Gastroesophageal sphincter (tissue), 3 donors: ENCODE data around the gene CAPNS1.
"Not testable (repeated sequence)": the region's sequence is repeated elsewhere in the genome, so short reads cannot be mapped to it uniquely, and the experiment has no call there.

Source experiments
- CTCF ChIP-seq, 4 experiments: fragments of 200-600 bp in 2 of 4; fragments of 450-650 bp in 2 of 4; sonication (generic) in 1 of 4; IDR thresholded peaks; one replicate each; pipeline ENCODE4 v1.5.1; 2017 to 2019; ENCODE audit warnings: antibody characterized with exemption in 4 of 4, mild to moderate bottlenecking in 2 of 4, moderate library complexity in 2 of 4
- POLR2A ChIP-seq, 2 donors: fragments of 450-650 bp; IDR thresholded peaks; one replicate each; pipeline ENCODE4 v1.6.1; 2017; ENCODE audit warnings: antibody characterized with exemption in 2 of 2, mild to moderate bottlenecking in 2 of 2, moderate library complexity in 1 of 2
- POLR2AphosphoS5 ChIP-seq: sonication (generic); formaldehyde crosslinking; IDR thresholded peaks from one replicate; pipeline ENCODE4 v1.6.1; 2017; ENCODE audit warnings: antibody characterized with exemption

GRCh38 chr19:36179077-36179476 lies 39.2 kb downstream of the CAPNS1 start:
- TF ChIP-seq CTCF (IDR thresholded peaks at IDR 0.05); POLR2A (IDR thresholded peaks at IDR 0.05); POLR2AphosphoS5: not testable (repeated sequence)
